Type B pancreatic cell (in vitro differentiated cells): ENCODE results near the gene ADCY9. TPM values are rescaled to one million over a fixed set of nuclear protein-coding genes. Genes with fewer than 3 reads are reported as not detected.
A peak's percentile ranks its signal among the peaks of the same experiment; 100 is the strongest.
"Not testable (repeated sequence)": the region's sequence is repeated elsewhere in the genome, so short reads cannot be mapped to it uniquely, and the experiment has no call there.

Experiments
- DNase-seq: peaks from one replicate; pipeline ENCODE4 v3.0.0; 2021; ENCODE audit warnings: mixed read lengths; ENCODE audit not compliant: unreplicated experiment; ENCODE audit errors: extremely low spot score
- H3K27ac Mint-ChIP-seq: 2 replicates; pipeline ENCODE4 v1.8.0; 2021; ENCODE audit warnings: mild to moderate bottlenecking, mixed read lengths
- H3K27me3 Mint-ChIP-seq: 2 replicates; pipeline ENCODE4 v1.8.0; 2021; ENCODE audit warnings: mixed read lengths
- H3K36me3 Mint-ChIP-seq: 2 replicates; pipeline ENCODE4 v1.8.0; 2021; ENCODE audit warnings: mixed read lengths
- H3K4me1 Mint-ChIP-seq: one replicate; pipeline ENCODE4 v1.8.0; 2021; ENCODE audit warnings: mixed read lengths; ENCODE audit not compliant: unreplicated experiment
- H3K4me3 Mint-ChIP-seq: 2 replicates; pipeline ENCODE4 v1.8.0; 2021; ENCODE audit warnings: mild to moderate bottlenecking, mixed read lengths
- H3K9me3 Mint-ChIP-seq: 2 replicates; pipeline ENCODE4 v1.8.0; 2021; ENCODE audit warnings: mixed read lengths
- CTCF ChIP-seq: fragments of 200-600 bp; sonication (generic); conservative IDR thresholded peaks from 2 replicates; pipeline ENCODE4 v1.5.0; 2021; ENCODE audit warnings: antibody characterized with exemption, mild to moderate bottlenecking
- total RNA-seq: library from RNA; stranded (reverse); gene quantifications from 2 replicates; pipeline ENCODE4 v1.2.1, GENCODE V29; 2021; ENCODE audit warnings: low replicate concordance

Gene ADCY9
- total RNA-seq, 1 donor from 2014 or later: 13.9 TPM

DNA sequence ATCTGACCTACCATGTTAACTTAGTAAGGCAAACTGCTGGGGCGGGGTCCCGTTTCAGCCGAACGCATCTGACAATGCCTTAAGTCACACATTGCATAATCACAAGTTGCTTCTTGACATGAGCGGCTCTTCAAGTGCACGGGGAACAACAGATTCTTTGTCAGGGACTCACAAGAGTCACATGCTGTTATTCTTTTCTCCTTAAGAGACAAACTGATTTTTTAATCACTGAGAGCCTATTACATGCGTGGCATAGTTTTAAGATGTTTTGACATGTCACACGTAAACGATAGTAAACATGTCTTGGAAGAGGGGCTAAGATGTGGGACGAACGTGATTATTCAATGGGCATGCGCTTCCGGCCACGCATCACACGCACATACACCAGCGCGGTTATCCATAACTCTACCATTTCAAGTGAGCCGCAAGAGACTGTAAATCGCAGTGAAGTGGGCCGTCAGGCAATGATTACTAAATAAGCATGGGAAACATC, 63.4 kb downstream of the ADCY9 start:
- no peaks in the 10 kb centered on the region for H3K27me3 Mint-ChIP-seq
- no peaks in the 10 kb centered on the region for H3K9me3 Mint-ChIP-seq
- TF ChIP-seq CTCF: no peak
- H3K4me3 Mint-ChIP-seq: peak overlapping the region; percentile 11
- peaks cover 32% of the 10 kb centered on the region for H3K4me1 Mint-ChIP-seq
- H3K36me3 Mint-ChIP-seq: peaks cover 4% of the 10 kb centered on the region
- peak; percentile 20 for DNase-seq
- H3K27ac Mint-ChIP-seq: peak overlapping the region; percentile 44

DNA sequence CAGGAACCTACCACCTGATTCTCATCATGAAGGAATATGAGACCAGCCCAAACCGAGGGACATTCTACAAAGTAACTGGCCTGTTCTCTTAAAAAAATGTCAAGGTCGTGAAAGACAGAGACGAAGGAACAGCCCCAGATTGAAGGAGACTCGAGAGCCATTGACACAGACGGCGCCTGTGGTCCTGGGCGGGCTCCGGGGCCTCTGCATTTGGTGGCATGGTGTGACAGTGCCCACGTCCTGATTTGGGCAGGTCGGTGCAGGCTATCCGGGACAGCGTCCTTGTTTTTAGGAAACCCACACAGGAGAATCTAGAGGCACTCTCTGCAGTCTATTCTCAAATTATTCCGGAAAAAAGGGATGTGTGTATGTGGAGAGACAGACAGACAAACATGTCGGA, 64.1 kb downstream of the ADCY9 start:
- Mint-ChIP-seq H3K27me3 (no peaks in the 10 kb centered on the region), H3K4me3 (no peak overlapping the region), H3K36me3 (peaks cover 4% of the 10 kb centered on the region), H3K9me3 (no peaks in the 10 kb centered on the region), H3K27ac (no peak overlapping the region), H3K4me1 (peaks cover 32% of the 10 kb centered on the region)
- no peak for TF ChIP-seq CTCF
- DNase-seq: no peak

- no peak for DNase-seq
- no peak for TF ChIP-seq CTCF
- no peaks in the 10 kb centered on the region for H3K27me3 Mint-ChIP-seq
- H3K4me3 Mint-ChIP-seq: no peak overlapping the region
- H3K27ac Mint-ChIP-seq: no peak overlapping the region
- H3K4me1 Mint-ChIP-seq: peaks cover 32% of the 10 kb centered on the region
- H3K36me3 Mint-ChIP-seq: peaks cover 4% of the 10 kb centered on the region
- no peaks in the 10 kb centered on the region for H3K9me3 Mint-ChIP-seq
Observed at GRCh38 chr16:4051591-4051990, 64.7 kb downstream of the ADCY9 start.

DNA sequence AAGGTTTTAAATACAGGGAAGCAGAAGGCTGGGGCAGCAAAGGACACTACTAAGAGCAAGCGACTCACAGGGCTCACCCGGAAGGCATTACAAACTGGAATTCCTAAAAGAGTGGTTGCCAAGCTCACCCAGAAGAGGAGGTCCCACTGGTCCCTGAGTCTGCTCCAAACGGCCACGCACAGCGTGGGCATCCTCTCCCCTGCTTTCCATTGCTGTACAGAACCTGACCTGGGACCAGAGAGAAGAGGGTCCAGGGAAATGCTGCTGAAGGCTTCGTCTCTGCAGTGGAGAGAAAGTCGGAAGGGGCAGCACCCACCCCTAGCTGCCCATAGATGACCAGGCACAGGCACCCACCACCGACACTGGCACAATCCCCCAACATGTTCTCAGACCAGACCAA, 67.2 kb downstream of the ADCY9 start:
- no peak overlapping the region for H3K4me3 Mint-ChIP-seq
- H3K4me1 Mint-ChIP-seq: peaks cover 37% of the 10 kb centered on the region
- no peaks in the 10 kb centered on the region for H3K27me3 Mint-ChIP-seq
- no peak overlapping the region for H3K27ac Mint-ChIP-seq
- DNase-seq: no peak
- TF ChIP-seq CTCF: no peak
- H3K36me3 Mint-ChIP-seq: peaks cover 4% of the 10 kb centered on the region
- H3K9me3 Mint-ChIP-seq: no peaks in the 10 kb centered on the region

DNA sequence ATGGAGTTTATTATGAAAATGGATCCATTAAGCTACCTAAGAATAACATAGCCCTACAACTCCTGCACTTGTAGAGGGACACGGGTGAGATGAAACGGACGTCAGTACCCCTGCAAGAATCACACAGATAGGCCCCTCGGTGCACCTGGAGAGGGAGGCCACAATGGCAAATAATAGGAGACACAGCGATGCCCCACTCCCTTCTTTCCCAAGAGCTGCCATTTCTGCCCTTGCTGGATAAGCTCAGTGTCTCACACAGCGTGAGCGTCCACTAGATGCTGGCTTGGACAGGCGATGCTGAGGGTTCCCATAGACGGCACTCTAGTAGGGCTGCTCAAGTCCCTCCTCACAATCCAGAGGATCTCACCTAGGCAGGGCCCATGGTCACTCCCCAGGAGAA, 67.8 kb downstream of the ADCY9 start:
- H3K9me3 Mint-ChIP-seq: no peaks in the 10 kb centered on the region
- H3K36me3 Mint-ChIP-seq: peaks cover 4% of the 10 kb centered on the region
- peaks cover 34% of the 10 kb centered on the region for H3K4me1 Mint-ChIP-seq
- H3K27ac Mint-ChIP-seq: no peak overlapping the region
- no peak for TF ChIP-seq CTCF
- no peak for DNase-seq
- no peaks in the 10 kb centered on the region for H3K27me3 Mint-ChIP-seq
- no peak overlapping the region for H3K4me3 Mint-ChIP-seq

- H3K27me3 Mint-ChIP-seq: no peaks in the 10 kb centered on the region
Observed at GRCh38 chr16:4046221-4046620, 70.0 kb downstream of the ADCY9 start.

DNA sequence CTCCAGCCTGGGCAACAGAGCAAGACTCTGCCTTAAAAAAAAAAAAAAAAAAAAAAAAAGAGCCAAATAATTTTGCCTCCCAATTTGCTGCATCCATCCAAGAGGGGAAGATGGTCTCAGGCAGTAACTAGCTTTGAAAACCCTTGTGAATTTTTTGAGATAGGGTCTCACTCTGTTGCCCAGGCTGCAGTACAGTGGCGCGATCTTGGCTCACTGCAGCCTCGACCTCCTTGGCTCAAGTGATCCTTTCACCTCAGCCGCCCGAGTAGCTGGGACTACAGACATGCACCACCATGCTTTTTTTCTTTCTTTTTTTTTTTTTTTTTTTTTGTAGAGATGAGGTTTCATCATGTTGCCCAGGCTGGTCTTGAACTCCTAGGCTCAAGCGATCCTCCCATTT, 70.7 kb downstream of the ADCY9 start:
- H3K27me3 Mint-ChIP-seq, H3K4me3 Mint-ChIP-seq, H3K27ac Mint-ChIP-seq: not testable (repeated sequence)

More at GRCh38 chr16:4046221-4046620, 70.0 kb downstream of the ADCY9 start:
- no peaks in the 10 kb centered on the region for H3K9me3 Mint-ChIP-seq
- H3K36me3 Mint-ChIP-seq: no peaks in the 10 kb centered on the region
- no peak for TF ChIP-seq CTCF
- DNase-seq: no peak
- no peak overlapping the region for H3K4me3 Mint-ChIP-seq
- no peak overlapping the region for H3K27ac Mint-ChIP-seq
- peaks cover 14% of the 10 kb centered on the region for H3K4me1 Mint-ChIP-seq

More for the DNA sequence above, 70.7 kb downstream of the ADCY9 start:
- peaks cover 14% of the 10 kb centered on the region for H3K4me1 Mint-ChIP-seq
- not testable (repeated sequence) for DNase-seq, H3K36me3 Mint-ChIP-seq, H3K9me3 Mint-ChIP-seq
